Measurements from ENCODE around the gene USP3. TPM values are rescaled to one million over a fixed set of nuclear protein-coding genes. Genes with fewer than 3 reads are reported as not detected.
A peak's percentile ranks its signal among the peaks of the same experiment; 100 is the strongest.
"Not testable (repeated sequence)": the region's sequence is repeated elsewhere in the genome, so short reads cannot be mapped to it uniquely, and the experiment has no call there.

USP3 gene
- total RNA-seq, 1 donor from 2014 or later: 83.2 TPM

- no peak for FAIRE-seq
- Histone ChIP-seq H3K4me3 (ENCODE audit: low read depth, low read length) (no peak overlapping the region), H3K36me3 (ENCODE audit: control insufficient read depth, insufficient read depth, low read length) (no peaks in the 10 kb centered on the region), H3K27me3 (ENCODE audit: control insufficient read depth, insufficient read depth, low read length) (no peaks in the 10 kb centered on the region)
- no peak for DNase-seq (ENCODE audit: low read depth)
- TF ChIP-seq CTCF (IDR thresholded peaks at IDR 0.05; ENCODE audit: insufficient read depth, low read length, severe bottlenecking): no peak
Measured at GRCh38 chr15:63517202-63517601, 12.8 kb downstream of the USP3 start.

GRCh38 chr15:63517628-63518027 is 13.2 kb downstream of the USP3 start:
- DNase-seq (ENCODE audit: low read depth) (peak; percentile 67), FAIRE-seq (peak; percentile 70)
- no peak for TF ChIP-seq CTCF (IDR thresholded peaks at IDR 0.05; ENCODE audit: insufficient read depth, low read length, severe bottlenecking)
- Histone ChIP-seq H3K36me3 (ENCODE audit: control insufficient read depth, insufficient read depth, low read length) (no peaks in the 10 kb centered on the region), H3K27me3 (ENCODE audit: control insufficient read depth, insufficient read depth, low read length) (no peaks in the 10 kb centered on the region), H3K4me3 (ENCODE audit: low read depth, low read length) (no peak overlapping the region)

GRCh38 chr15:63519041-63519440 is 14.6 kb downstream of the USP3 start:
- no peak for DNase-seq (ENCODE audit: low read depth)
- Histone ChIP-seq H3K4me3 (ENCODE audit: low read depth, low read length) (no peak overlapping the region), H3K36me3 (ENCODE audit: control insufficient read depth, insufficient read depth, low read length) (no peaks in the 10 kb centered on the region), H3K27me3 (ENCODE audit: control insufficient read depth, insufficient read depth, low read length) (no peaks in the 10 kb centered on the region)
- TF ChIP-seq CTCF (IDR thresholded peaks at IDR 0.05; ENCODE audit: insufficient read depth, low read length, severe bottlenecking): no peak
- FAIRE-seq: no peak

- peak; percentile 71 for DNase-seq (ENCODE audit: low read depth)
- H3K36me3 ChIP-seq (ENCODE audit: control insufficient read depth, insufficient read depth, low read length): no peaks in the 10 kb centered on the region
- H3K4me3 ChIP-seq (ENCODE audit: low read depth, low read length): no peak overlapping the region
- no peaks in the 10 kb centered on the region for H3K27me3 ChIP-seq (ENCODE audit: control insufficient read depth, insufficient read depth, low read length)
- no peak for FAIRE-seq
- no peak for TF ChIP-seq CTCF (IDR thresholded peaks at IDR 0.05; ENCODE audit: insufficient read depth, low read length, severe bottlenecking)
Measured at GRCh38 chr15:63519548-63520178, 15.3 kb downstream of the USP3 start.

GRCh38 chr15:63520462-63520861 is 16.1 kb downstream of the USP3 start:
- not testable (repeated sequence) for H3K4me3 ChIP-seq (ENCODE audit: low read depth, low read length); H3K27me3 ChIP-seq (ENCODE audit: control insufficient read depth, insufficient read depth, low read length); FAIRE-seq; H3K36me3 ChIP-seq (ENCODE audit: control insufficient read depth, insufficient read depth, low read length); DNase-seq (ENCODE audit: low read depth)

GRCh38 chr15:63522225-63522578 is 17.8 kb downstream of the USP3 start:
- Histone ChIP-seq H3K27me3 (ENCODE audit: control insufficient read depth, insufficient read depth, low read length) (no peaks in the 10 kb centered on the region), H3K4me3 (ENCODE audit: low read depth, low read length) (no peak overlapping the region), H3K36me3 (ENCODE audit: control insufficient read depth, insufficient read depth, low read length) (no peaks in the 10 kb centered on the region)
- FAIRE-seq: no peak
- DNase-seq (ENCODE audit: low read depth): peak; percentile 92
- no peak for TF ChIP-seq CTCF (IDR thresholded peaks at IDR 0.05; ENCODE audit: insufficient read depth, low read length, severe bottlenecking)

All from bronchial epithelial cell (primary cell).